NCI-H2029 (cell line): ENCODE results near the gene MDM4.
"Not testable (repeated sequence)": the region's sequence is repeated elsewhere in the genome, so short reads cannot be mapped to it uniquely, and the experiment has no call there.

Experiments used
- DNase-seq: peaks from one replicate; lab custom pipeline; 2025; lab: John Stamatoyannopoulos, UW

The MDM4 gene

DNA sequence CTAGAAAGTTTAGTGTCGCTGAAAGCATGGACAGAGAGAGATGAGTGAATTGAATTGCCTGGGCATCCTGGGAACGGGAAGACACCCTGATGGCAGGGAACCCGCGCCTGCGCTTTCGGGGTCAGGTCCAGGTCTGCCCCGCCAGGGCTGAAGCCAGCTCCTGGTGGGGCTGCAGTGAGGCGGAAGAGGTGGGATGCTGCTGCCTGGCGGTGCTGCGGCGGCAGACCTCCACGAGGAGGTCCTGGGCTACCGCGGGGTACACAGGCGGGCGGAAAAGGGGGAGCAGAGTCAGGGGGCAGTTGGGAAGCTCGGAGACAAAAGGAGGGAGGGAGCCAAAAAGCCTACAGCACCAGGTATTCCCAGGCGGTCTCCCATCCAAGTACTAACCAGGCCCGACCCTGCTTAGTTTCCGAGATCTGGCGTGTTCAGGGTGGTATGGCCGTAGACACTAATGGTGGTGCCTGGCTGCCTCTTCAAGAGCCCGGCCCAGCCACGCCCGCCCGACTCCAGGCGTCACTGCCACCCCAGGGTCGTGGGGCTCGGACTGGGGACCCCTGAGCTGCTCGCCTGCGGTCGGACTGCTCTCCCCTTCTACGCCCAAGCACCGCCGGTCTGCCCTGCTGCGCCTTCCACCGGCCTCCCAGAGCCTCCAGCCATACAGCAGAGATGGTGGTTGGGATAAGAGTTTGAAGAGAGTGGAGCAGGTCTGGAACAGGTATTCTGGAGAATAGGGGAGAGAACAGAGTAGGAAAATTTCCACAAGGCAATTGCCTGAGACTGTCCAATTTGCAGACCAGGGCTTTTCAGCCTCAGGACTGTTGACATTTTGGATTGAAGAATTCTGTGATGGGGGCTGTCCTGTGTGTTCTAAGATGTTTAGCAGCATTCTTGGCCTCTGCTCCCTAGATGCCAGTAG lies 46.1 kb downstream of the MDM4 start:
- no peak for DNase-seq

DNA sequence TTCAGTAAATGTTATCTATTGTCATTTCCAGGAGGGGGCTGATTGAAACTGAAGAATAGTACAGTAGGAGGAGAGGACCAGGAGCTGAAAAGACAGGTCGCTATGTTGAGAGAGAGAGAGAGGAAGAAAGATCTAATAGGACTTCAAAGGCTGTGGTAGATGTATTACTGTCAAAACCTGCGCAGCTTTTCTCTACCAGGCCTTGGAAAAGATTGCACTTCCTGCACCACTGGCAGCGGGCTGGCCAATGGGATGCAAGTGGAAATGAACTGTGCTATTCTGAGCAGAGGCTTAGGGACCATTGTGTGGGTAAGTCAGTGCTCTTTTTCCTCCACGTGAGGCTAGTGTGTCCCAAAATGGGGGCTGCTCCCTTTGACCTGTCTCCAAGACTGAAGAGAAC lies 47.1 kb downstream of the MDM4 start:
- no peak for DNase-seq

DNA sequence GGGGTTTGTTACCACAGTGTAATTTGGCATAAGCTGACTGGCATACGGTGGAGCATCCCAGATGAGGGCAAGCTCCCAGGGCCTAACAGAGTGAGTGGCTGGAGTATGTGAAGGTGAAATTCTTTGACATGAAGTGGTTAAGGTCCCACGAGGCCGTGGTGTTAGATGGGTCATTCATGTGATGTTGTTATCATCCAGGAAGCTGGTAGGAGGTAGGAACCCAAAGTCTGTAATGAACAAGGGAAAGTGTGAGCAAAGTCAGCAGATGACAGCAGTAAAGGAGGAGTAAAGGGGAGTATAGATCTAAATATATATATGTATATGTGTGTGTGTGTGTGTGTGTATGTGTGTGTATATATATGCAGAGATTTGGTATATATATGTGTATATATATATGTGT lies 47.6 kb downstream of the MDM4 start:
- DNase-seq, result no peak

DNA sequence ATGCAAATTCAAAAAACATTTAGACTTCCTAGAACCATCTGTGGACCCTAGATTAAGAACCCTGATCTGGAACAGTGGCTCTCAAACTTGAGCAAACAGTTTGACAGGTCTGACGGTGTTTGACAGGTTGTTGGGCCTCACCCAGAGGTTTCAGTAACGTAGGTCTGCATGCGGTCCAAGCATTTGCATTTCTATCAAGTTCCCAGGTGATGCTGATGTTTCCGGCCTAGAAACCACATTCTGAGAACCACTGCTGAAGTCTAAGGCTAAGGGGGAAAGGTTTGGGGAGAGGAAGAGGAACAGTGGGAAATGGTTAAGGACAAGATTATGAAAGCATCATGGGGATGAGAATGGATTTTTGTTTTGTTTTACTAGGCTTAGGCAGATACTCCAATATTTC lies 48.6 kb downstream of the MDM4 start:
- DNase-seq, result no peak

DNA sequence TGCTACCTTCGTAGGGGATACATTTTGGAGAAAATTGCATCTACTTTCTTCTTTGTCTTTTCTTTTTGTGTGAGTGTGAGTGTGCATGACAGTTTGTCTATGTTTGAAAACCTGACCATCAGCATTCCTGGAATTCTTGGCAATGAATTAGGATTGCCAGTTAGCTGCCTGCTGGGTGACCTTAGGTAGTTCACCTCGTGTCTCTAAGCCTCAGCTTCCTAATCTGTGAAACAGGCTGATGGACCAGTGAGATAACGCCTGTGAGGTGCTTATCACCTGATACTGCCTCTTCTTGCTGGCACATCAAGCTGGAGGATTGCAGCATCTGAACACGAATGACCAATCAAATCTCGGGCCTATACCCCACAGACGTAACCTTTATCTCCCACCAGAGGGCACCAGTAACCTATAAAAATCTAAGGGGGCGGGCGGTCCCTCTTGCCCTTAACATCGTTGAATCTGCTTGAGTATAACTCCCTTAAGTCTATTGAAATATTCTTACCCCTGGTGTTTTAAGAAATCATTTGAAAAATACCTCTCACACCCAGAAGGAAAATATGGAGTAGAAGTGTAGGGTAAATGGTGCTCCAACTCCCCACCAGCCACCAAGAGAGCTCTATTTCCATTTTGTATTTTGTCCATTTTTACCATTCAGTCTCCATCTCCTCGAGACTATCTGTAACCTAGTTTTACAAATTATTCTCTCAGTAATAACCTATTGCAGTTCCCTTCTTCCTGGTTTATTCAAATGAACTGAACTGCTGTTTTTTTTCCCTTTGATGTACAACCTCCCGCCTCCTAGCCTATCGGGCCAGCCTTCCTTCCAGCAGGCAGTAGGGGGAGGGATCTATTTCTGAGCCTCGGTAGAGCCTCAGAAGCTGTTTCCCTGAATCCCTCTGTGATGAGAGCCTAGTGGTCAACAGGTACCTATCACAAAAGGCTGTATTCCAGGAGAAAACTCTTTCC lies 49.7 kb downstream of the MDM4 start:
- DNase-seq, result peak; percentile 62

DNA sequence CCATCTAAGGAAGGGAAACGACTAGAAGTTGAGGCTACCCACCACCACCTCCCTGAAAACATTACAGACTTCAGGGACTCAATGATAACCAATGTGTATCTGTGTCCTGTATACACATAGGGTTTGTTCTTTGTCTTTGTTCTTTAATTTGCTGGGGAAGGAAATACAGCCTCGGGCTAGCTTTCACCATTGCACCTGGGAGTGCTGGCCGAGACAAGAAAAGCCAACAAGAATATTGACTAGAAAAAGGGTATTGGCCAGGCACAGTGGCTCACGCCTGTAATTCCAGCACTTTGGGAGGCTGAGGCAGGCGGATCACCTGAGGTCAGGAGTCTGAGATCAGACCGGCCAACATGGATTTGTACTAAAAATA lies 50.4 kb downstream of the MDM4 start:
- DNase-seq, result no peak

DNA sequence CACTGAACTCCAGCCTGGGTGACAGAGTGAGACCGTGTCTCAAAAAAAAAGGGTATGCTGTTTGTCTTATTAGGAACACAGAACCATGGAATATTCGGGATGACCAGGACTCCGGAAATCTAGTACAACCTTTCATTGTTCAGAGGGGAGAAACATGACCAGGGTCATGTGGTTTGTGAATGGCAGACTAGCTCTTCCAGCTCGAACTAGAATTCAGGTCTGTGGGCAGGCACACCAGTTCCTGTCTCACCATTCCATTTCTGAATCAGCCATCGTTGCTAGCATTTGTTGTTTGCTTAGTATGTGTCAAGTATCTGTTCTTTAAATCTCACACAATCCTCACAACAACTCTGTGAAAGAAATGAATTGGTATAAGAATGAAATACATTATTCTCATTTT lies 50.9 kb downstream of the MDM4 start:
- DNase-seq, result no peak

DNA sequence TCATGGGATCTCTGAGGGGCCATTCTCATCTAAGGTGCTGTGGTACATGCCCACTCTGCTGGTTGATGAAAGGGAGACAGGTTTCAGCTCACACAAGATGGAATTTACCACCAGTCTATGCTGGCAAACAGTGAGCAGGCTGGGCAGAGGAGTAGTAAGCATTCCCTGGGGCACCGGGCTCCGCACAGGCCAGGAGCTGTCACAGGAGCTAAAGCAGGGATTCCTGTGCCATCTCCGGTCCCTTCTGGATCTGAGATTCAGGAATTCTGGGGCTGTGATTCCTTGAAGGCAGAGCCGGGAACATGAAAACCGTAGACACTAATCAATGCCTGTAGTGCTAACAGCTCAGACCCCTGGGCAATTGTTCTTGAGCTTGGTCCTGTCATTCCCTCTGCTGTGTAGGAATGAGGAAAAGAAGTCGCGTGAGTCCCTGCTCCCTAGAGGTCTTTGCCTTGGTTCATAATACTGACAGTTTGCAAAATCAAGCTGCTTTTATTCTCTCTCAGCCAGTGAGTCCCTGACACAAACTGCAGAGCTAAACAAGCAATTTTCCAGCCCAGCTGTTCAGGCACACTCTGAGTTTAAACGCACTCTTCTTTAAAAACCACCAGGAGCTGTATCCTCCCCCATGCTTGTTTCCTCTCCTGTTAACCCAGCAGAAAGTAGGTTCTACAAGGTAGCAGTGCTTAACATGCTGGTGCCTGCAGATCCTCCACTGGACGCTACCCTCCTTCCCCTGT lies 52.5 kb downstream of the MDM4 start:
- no peak for DNase-seq

DNA sequence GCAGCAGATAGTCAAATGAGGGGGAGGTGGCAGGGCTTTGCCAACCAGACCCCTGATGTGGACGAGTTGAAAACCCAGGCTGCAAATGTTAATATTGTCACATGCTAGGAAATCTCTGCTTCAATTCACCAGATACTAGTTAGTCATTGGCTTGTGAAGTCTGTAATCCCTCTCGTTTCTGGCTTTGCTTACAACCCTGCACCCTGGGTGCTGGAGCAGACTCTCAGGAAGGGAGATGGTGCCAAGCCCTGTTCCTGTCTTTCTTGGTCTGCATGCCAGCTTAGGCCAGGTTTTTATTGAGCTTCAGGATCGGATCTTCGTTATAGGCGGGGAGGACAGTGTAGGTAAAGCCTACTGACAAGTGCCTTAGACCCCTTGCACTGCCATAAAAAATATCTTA lies 53.3 kb downstream of the MDM4 start:
- no peak for DNase-seq

DNA sequence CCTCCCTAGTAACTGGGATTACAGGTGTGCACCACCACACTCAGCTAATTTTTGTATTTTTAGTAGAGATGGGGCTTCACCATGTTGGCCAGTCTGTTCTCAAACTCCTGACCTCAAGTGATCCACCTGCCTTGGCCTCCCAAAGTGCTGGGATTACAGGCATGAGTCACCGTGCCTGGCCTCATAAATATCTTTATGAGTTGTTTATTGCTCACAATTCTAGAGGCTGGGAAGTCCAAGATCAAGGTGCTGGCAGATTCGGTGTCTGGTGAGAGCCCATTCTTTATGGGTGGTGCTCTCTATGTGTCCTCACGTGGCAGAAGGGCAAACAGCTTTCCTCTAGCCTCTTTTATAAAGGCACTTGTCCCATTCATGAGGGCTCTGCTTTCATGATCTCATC lies 53.8 kb downstream of the MDM4 start:
- not testable (repeated sequence) for DNase-seq

DNA sequence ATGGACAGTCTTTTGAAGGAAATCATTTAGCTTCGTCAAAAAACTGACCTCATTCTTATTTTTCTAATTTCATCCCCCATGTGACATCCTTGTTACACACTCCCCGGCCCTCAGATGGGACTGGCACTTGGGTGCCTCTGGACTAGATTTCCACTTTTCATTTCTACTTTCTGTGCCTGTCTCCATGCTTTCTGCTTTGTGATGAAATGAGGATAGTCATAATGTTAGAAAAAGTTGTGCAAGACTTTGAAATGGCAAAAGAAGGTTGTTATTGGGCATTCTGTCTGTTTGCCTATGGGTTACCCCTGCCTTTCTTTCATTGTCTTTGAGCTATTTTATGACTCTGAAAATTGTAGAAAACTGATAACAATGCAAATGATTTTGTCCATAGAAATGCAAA lies 54.9 kb downstream of the MDM4 start:
- DNase-seq, result no peak

DNA sequence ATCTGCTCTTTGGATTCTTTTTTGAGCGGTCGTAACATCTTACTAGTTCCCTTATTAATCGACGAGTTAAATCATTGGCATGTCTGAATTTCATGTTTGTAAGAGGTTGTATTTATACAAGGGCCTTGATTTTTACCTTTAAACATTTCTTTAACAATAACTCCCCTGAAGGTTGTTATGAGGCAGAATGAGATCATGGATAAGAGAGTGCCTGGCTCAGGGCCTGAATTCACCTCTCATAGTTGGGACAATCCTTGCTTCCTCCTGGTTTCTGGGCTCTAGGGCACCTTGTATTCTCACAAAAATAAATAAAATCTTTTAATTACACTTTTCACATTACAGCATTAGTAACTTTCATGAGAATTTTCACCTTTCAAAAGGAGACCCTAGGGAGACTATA lies 55.4 kb downstream of the MDM4 start:
- no peak for DNase-seq

DNA sequence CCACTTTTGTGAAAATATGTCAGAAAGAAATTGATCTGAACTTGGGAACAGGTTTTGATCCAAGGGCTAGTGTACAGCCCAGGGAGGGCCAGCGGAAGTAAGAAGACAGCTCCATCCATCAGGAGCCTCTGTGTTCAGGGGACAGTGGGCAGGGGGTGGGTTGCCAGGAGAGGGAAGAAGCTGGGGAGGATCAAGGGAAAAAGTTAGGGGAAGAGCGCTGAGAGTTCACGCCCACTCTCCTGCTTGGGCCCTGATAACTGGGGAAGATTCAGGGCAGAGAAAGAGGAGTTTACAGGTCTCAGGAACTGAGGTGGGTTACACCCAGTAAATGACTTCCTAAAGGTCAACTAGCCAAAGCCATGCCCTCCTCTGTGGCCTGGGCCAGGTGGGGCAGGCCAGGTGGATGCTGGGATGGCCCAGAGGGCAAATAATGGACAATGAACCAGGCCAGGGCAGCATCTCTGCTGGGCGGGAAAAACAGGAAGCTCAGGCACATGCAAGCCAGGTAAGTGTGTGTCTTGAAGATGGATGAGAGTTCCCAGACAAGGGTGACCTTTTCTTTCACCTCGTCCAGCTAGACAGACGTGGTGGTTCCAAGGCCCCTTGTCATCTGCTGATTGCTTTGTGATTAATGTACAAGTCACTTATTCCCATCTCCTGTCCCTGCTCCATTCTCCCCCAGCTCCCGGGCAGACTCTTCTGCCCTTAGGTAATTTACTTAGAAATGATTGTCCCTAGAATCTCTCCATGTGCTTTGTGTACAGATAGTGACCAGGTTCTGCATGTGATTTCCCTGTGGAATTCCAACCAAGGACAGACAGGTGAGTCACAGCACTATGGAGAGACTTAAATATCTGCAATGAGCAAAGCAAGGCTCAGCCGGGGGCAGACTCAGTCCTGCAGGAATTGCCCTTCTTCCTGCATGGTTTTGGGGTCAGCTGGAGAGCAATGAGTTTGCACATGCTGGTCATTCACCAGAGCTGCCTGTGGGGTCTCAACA lies 57.0 kb downstream of the MDM4 start:
- DNase-seq, result no peak

DNA sequence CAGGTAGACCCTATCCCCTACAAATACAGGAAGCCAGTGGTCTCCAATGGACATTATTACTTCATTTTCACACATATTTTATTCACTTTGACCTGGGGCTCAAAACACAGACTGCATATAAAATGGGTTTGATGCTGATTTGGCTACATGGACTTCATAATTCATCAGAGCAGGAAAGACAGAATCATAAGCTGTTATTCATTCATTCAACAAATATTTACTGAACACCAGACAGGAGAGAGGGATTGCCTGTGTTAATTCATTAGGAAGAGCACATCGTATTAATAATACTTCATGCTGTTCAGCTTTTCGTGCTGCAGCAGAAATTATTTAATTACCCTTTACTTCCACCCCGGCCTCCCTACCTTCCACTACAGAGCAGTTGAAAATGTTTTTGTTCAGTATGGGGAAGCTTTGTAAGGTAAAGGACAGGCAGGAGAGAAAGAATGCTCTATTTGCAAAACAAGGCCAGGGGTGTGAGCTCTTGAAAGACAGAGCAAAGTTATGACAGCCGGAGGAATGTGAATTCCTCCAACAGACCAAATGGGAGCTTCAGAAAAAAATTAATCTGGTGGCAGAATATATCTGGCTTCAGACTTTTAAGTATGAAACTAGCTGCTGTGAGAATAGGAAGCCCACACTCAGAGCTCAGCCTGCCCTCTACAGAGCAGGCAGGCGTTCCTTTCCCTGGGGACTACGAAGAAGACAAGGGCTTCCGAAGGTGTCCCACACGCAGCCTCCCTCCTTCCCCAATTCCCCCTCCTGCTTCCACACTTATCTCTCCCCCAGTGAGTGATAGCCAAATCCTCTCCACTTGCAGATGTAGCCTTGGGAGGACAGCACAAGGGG lies 58.0 kb downstream of the MDM4 start:
- no peak for DNase-seq

DNA sequence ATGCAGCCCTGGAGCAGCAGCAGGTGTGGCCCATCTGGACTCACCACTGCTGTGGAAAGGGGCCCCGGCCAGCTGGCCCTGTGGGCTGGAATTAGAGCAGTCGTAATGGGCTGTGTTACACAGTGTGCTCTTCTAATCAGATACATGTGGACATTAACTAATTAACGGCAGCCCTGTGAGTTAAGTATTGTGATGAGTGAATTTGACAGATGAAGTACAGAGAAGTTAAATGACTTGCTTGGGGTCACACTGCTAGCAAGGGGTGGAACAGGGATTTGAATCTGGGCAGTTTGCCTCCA lies 58.6 kb downstream of the MDM4 start:
- no peak for DNase-seq

DNA sequence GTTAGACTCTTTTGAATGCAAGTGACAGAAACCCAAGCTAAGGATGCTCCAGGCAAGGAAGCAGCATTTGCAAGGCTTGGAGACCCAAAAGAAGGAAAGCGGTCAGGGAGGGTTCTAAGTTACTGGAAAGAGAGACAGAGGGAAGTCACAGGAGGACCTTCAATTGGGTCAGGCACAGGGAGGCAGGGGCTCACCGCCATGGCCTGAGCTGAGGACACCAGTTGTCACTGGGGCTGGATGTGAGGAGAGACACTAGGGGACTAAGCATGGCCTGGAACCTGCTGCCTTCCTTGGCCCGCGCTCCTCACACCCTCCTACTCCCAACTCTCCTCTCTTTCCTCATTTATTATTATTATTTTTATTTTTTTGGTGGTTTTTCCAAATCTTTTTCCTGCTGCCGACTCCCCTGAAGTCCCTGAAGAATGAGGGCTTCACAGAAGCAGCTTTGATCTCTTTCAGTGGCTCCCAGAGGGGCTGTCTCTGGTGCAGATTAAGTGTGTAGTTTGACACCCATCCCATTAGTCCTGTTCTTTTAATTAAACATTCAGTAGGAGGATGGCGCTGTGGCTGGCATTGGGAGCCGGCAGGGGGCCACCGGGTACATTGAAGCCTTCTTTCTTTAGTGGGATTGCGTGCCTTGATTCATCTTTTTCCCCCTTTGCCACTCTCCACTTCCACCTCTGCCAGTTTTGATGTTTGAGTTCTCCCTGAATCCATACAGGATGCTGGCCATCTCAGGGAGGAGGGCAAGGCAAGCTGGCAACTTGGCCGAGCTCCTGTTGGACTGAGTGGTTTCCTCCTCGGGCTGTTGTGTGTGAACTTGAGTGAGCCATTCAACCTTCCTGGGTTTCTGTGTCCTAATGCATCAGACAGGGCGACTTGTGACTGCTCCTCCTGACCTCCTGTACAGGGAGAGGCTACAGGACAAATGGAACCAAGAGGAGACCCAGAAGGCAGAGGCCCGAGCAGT lies 59.3 kb downstream of the MDM4 start:
- DNase-seq, result no peak

DNA sequence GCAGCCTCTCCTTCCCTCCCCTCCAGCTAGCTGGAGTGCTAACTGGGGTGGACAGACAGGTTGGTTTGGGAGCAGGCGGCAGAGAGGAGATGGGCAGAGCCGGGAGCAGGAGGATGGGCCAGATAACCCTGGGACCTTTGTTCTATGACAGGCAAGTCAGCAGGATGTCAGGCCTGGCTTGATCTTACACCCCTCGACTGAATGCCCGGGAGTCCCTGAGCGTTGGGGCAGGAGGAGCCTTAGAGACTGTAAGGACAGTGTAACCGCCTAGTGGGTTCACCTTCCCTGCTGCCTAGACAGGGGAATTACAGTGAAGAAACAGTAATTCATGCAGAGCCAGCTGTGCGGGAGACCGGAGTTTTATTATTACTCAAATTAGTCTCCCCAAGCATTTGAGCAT lies 60.2 kb downstream of the MDM4 start:
- DNase-seq, result no peak

DNA sequence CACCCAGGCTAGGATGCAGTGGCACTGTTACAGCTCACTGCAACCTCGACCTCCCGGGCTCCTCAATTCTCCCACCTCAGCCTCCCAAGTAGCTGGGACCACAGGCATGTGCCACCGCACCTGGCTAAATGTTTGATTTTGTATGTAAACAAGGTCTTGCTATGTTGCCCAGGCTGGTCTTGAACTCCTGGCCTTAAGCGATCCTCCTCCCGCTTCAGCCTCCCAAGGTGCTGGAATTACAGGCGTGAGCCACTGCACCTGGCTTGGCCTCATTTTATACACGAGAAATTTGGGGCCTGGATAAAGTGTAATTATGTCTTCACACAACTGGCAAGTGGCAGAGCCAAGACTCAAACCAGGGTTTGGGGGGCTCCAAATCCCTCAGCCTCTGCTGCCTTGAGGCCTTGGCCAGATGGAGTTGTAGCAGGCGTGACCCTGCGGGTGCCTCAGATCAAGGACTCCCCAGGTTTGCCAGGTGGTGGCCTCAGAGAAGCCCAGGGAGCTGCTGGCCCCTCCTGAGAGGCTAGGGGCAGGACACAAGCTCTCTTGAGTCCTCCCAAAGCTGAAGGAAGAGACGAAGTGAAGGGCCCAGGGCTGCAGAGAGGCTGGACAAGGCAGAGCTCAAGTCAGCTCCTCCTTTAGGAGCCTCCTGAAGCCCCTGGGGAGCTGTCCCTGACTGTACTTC lies 61.7 kb downstream of the MDM4 start:
- DNase-seq, result no peak
